Measurements from ENCODE around the gene ZNF791. TPM values are rescaled to one million over a fixed set of nuclear protein-coding genes. Genes with fewer than 3 reads are reported as not detected.

ZNF791 gene
- total RNA-seq, 1 donor from 2014 or later, result 29.6 TPM

DNA sequence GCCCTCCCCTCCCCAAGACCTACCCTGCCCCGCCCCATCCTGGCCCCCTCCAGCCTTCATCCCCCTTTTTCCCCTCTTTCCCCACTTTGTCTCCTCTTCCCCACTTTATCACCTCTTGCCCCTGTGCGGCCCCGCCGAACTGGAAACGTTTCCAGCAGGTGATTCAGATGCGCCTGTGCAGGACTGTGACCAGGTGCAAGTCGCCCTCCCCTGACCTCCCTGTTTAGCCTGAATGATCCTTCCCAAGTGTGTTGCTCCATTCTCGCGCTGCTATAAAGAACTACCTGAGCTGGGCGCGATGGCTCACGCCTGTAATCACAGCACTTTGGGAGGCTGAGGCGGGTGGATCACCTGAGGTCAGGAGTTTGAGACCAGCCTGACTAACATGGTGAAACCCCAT, 25.9 kb downstream of the ZNF791 start:
- Histone ChIP-seq H3K79me2 (ENCODE audit: insufficient read depth, low read length) (no peaks in the 10 kb centered on the region), H3K4me1 (ENCODE audit: insufficient read depth, low read length) (peaks cover 5% of the 10 kb centered on the region), H3K9me3 (ENCODE audit: insufficient read depth, low read depth, low read length) (peaks cover 7% of the 10 kb centered on the region), H3K36me3 (ENCODE audit: insufficient read depth, low read length) (no peaks in the 10 kb centered on the region), H3K9ac (ENCODE audit: low read length) (no peak overlapping the region), H3K27ac (ENCODE audit: low read depth, low read length) (no peak overlapping the region), H2AFZ (ENCODE audit: low read depth, low read length) (no peak overlapping the region), H3K4me3 (ENCODE audit: insufficient read depth, low read depth, low read length) (no peak overlapping the region), H3K4me2 (ENCODE audit: low read length) (no peak overlapping the region), H3K27me3 (ENCODE audit: insufficient read depth, low read length) (no peaks in the 10 kb centered on the region), H4K20me1 (ENCODE audit: insufficient read depth, low read length) (no peaks in the 10 kb centered on the region)
- TF ChIP-seq EZH2 (IDR thresholded peaks at IDR 0.05; ENCODE audit: insufficient read depth, low read length), result no peak
- Mint-ChIP-seq H3K4me1 (ENCODE audit: low read depth, unreplicated experiment) (no peaks in the 10 kb centered on the region), H3K27me3 (ENCODE audit: low read depth, unreplicated experiment) (no peaks in the 10 kb centered on the region), H3K27ac (ENCODE audit: unreplicated experiment) (no peak overlapping the region), H3K9me3 (ENCODE audit: unreplicated experiment) (peaks cover 8% of the 10 kb centered on the region), H3K36me3 (ENCODE audit: low read depth, unreplicated experiment) (peaks cover 20% of the 10 kb centered on the region), H3K4me3 (ENCODE audit: unreplicated experiment) (no peak overlapping the region)
- DNase-seq (ENCODE audit: low read depth), result no peak
- FAIRE-seq, result no peak

DNA sequence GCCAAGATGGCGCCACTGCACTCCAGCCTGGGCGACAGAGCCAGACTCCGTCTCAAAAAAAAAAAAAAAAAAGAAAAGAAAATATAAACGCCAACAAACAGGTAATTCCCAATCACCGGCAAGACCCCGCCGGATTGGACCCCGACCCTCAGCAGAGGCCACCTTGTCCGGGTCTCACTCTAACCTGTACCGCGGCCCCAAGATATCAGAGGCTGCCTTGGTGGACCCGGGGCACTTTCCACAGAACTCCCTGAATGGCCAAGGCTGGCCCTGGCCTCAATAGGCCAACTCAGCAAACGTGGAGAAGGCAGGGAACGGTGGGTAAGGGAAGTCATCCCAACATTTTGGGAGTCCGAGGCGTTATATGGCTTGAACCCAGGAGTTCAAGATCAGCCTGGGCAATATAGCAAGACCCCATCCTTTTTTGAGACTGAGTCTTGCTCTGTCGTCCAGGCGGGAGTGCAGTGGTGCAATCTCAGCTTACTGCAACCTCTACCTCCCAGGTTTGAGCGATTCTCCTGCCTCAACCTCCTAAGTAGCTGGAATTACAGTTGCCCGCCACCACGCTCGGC, 28.0 kb downstream of the ZNF791 start:
- H3K36me3 ChIP-seq (ENCODE audit: insufficient read depth, low read length), result no peaks in the 10 kb centered on the region
- H3K4me1 ChIP-seq (ENCODE audit: insufficient read depth, low read length), result peaks cover 5% of the 10 kb centered on the region
- no peaks in the 10 kb centered on the region for H3K79me2 ChIP-seq (ENCODE audit: insufficient read depth, low read length)
- H3K4me3 ChIP-seq (ENCODE audit: insufficient read depth, low read depth, low read length), result no peak overlapping the region
- H3K36me3 Mint-ChIP-seq (ENCODE audit: low read depth, unreplicated experiment), result peaks cover 10% of the 10 kb centered on the region
- no peak overlapping the region for H2AFZ ChIP-seq (ENCODE audit: low read depth, low read length)
- no peak overlapping the region for H3K27ac Mint-ChIP-seq (ENCODE audit: unreplicated experiment)
- H3K4me3 Mint-ChIP-seq (ENCODE audit: unreplicated experiment), result no peak overlapping the region
- no peaks in the 10 kb centered on the region for H3K27me3 ChIP-seq (ENCODE audit: insufficient read depth, low read length)
- H3K27ac ChIP-seq (ENCODE audit: low read depth, low read length), result no peak overlapping the region
- FAIRE-seq, result no peak
- no peaks in the 10 kb centered on the region for H4K20me1 ChIP-seq (ENCODE audit: insufficient read depth, low read length)
- no peak overlapping the region for H3K4me2 ChIP-seq (ENCODE audit: low read length)
- peaks cover 2% of the 10 kb centered on the region for H3K9me3 Mint-ChIP-seq (ENCODE audit: unreplicated experiment)
- DNase-seq (ENCODE audit: low read depth), result no peak
- no peaks in the 10 kb centered on the region for H3K27me3 Mint-ChIP-seq (ENCODE audit: low read depth, unreplicated experiment)
- H3K9ac ChIP-seq (ENCODE audit: low read length), result no peak overlapping the region
- peaks cover 4% of the 10 kb centered on the region for H3K9me3 ChIP-seq (ENCODE audit: insufficient read depth, low read depth, low read length)
- TF ChIP-seq, protein P1, sequence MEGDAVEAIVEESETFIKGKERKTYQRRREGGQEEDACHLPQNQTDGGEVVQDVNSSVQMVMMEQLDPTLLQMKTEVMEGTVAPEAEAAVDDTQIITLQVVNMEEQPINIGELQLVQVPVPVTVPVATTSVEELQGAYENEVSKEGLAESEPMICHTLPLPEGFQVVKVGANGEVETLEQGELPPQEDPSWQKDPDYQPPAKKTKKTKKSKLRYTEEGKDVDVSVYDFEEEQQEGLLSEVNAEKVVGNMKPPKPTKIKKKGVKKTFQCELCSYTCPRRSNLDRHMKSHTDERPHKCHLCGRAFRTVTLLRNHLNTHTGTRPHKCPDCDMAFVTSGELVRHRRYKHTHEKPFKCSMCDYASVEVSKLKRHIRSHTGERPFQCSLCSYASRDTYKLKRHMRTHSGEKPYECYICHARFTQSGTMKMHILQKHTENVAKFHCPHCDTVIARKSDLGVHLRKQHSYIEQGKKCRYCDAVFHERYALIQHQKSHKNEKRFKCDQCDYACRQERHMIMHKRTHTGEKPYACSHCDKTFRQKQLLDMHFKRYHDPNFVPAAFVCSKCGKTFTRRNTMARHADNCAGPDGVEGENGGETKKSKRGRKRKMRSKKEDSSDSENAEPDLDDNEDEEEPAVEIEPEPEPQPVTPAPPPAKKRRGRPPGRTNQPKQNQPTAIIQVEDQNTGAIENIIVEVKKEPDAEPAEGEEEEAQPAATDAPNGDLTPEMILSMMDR (IDR thresholded peaks at IDR 0.05; ENCODE audit: insufficient read depth, low read depth, low read length), result no peak
- H3K4me1 Mint-ChIP-seq (ENCODE audit: low read depth, unreplicated experiment), result no peaks in the 10 kb centered on the region

DNA sequence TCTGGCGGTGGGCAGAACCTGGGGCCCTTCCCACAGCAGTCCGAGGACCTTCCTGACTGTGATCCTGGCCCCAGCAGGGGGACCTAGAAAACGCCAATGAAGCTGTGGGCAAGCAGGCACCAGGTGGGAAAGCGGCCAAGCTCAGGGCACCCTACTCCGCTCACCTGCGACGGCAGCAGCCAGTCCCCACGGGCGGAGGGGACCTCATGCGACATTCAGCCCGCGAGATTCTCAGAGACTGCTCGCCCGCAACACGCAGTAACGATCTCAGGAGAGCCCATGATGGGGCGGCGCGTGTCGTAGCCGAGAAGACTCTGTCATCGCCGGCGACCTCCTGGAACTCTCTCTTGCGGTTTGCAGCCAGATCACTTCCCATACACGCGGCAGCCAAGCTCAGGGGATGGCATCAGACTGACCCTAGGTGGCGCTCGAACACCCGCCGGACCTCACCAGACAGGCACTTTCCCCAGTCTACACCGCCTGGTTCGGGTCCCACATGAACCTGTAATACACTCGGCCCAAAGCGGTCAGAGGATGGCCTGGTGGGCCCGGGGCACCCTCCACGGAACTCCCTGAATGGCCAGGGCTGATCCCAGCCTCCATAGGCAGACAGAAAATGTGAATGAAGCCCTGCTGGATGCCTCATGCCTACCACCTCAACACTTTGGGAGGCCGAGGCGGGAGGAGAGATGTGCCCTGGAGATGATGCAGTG, 29.3 kb downstream of the ZNF791 start:
- peak; percentile 32 for FAIRE-seq
- H3K27ac Mint-ChIP-seq (ENCODE audit: unreplicated experiment), result peak overlapping the region; percentile 66

More for the DNA sequence above, 29.3 kb downstream of the ZNF791 start:
- no peaks in the 10 kb centered on the region for H3K9me3 Mint-ChIP-seq (ENCODE audit: unreplicated experiment)
- no peaks in the 10 kb centered on the region for H3K27me3 Mint-ChIP-seq (ENCODE audit: low read depth, unreplicated experiment)
- H3K4me1 Mint-ChIP-seq (ENCODE audit: low read depth, unreplicated experiment), result no peaks in the 10 kb centered on the region
- H3K9me3 ChIP-seq (ENCODE audit: insufficient read depth, low read depth, low read length), result peaks cover 4% of the 10 kb centered on the region
- H3K36me3 ChIP-seq (ENCODE audit: insufficient read depth, low read length), result no peaks in the 10 kb centered on the region
- H3K4me3 ChIP-seq (ENCODE audit: insufficient read depth, low read depth, low read length), result no peak overlapping the region
- H3K36me3 Mint-ChIP-seq (ENCODE audit: low read depth, unreplicated experiment), result peaks cover 9% of the 10 kb centered on the region
- peak overlapping the region; percentile 35 for H3K9ac ChIP-seq (ENCODE audit: low read length)
- no peaks in the 10 kb centered on the region for H4K20me1 ChIP-seq (ENCODE audit: insufficient read depth, low read length)
- no peaks in the 10 kb centered on the region for H3K79me2 ChIP-seq (ENCODE audit: insufficient read depth, low read length)
- peaks cover 5% of the 10 kb centered on the region for H3K4me1 ChIP-seq (ENCODE audit: insufficient read depth, low read length)
- no peaks in the 10 kb centered on the region for H3K27me3 ChIP-seq (ENCODE audit: insufficient read depth, low read length)
- no peak for TF ChIP-seq EZH2 (IDR thresholded peaks at IDR 0.05; ENCODE audit: insufficient read depth, low read length)
- TF ChIP-seq, protein P1 (IDR thresholded peaks at IDR 0.05; ENCODE audit: insufficient read depth, low read depth, low read length), result peak; percentile 50
- DNase-seq (ENCODE audit: low read depth), result peak; percentile 59
- peak overlapping the region; percentile 60 for H3K4me3 Mint-ChIP-seq (ENCODE audit: unreplicated experiment)
- H3K4me2 ChIP-seq (ENCODE audit: low read length), result peak overlapping the region; percentile 71
- H2AFZ ChIP-seq (ENCODE audit: low read depth, low read length), result peak overlapping the region; percentile 64
- no peak overlapping the region for H3K27ac ChIP-seq (ENCODE audit: low read depth, low read length)

Data from astrocyte (in vitro differentiated cells and primary cell).